Measurements from ENCODE around the gene ALCAM.

Gene ALCAM

GRCh38 chr3:105496343-105496742 is 129.6 kb downstream of the ALCAM start:
- no peak for TF ChIP-seq ZNF70 (CRISPR knock-in tag; IDR thresholded peaks at IDR 0.05)
- no peak for TF ChIP-seq ARNTL (CRISPR knock-in tag; IDR thresholded peaks at IDR 0.05; ENCODE audit: borderline replicate concordance, low read depth)
- no peak for ATAC-seq

- no peak for TF ChIP-seq CREB5 (CRISPR knock-in tag; IDR thresholded peaks at IDR 0.05; ENCODE audit: low read depth)
- no peak for TF ChIP-seq CSDC2 (CRISPR knock-in tag; IDR thresholded peaks at IDR 0.05)
- no peak for TF ChIP-seq OSR1 (CRISPR knock-in tag; IDR thresholded peaks at IDR 0.05)
- TF ChIP-seq ZNF70 (CRISPR knock-in tag; IDR thresholded peaks at IDR 0.05) = no peak
- TF ChIP-seq TCF4 (CRISPR knock-in tag; IDR thresholded peaks at IDR 0.05; ENCODE audit: borderline replicate concordance) = no peak
- no peak for TF ChIP-seq TOX (CRISPR knock-in tag; IDR thresholded peaks at IDR 0.05; ENCODE audit: borderline replicate concordance)
- no peak for TF ChIP-seq RARB (CRISPR knock-in tag; IDR thresholded peaks at IDR 0.05)
- no peak for TF ChIP-seq CSRNP3 (CRISPR knock-in tag; IDR thresholded peaks at IDR 0.05)
- no peak for TF ChIP-seq PPARA (CRISPR knock-in tag; IDR thresholded peaks at IDR 0.05; ENCODE audit: borderline replicate concordance)
- no peak for TF ChIP-seq TSHZ2 (CRISPR knock-in tag; IDR thresholded peaks at IDR 0.05)
- no peak for TF ChIP-seq ZNF565 (CRISPR knock-in tag; conservative IDR thresholded peaks at IDR 0.05; ENCODE audit: low read depth)
- TF ChIP-seq SNAI2 (CRISPR knock-in tag; IDR thresholded peaks at IDR 0.05) = no peak
- no peak for TF ChIP-seq ZNF8 (CRISPR knock-in tag; IDR thresholded peaks at IDR 0.05)
- TF ChIP-seq BACH2 (CRISPR knock-in tag; IDR thresholded peaks at IDR 0.05; ENCODE audit: borderline replicate concordance) = no peak
- no peak for ATAC-seq
Measured at GRCh38 chr3:105497386-105497785, 130.7 kb downstream of the ALCAM start.

- TF ChIP-seq GLIS3 (CRISPR knock-in tag; IDR thresholded peaks at IDR 0.05) = no peak
- no peak for TF ChIP-seq POU6F1 (CRISPR knock-in tag; IDR thresholded peaks at IDR 0.05; ENCODE audit: borderline replicate concordance, low read depth)
- no peak for TF ChIP-seq TCF4 (CRISPR knock-in tag; IDR thresholded peaks at IDR 0.05; ENCODE audit: borderline replicate concordance)
- TF ChIP-seq PPARA (CRISPR knock-in tag; IDR thresholded peaks at IDR 0.05; ENCODE audit: borderline replicate concordance) = no peak
- no peak for TF ChIP-seq OSR1 (CRISPR knock-in tag; IDR thresholded peaks at IDR 0.05)
- TF ChIP-seq ZC3H10 (CRISPR knock-in tag; IDR thresholded peaks at IDR 0.05) = no peak
- no peak for TF ChIP-seq ZNF565 (CRISPR knock-in tag; conservative IDR thresholded peaks at IDR 0.05; ENCODE audit: low read depth)
- TF ChIP-seq SNAI2 (CRISPR knock-in tag; IDR thresholded peaks at IDR 0.05) = no peak
- TF ChIP-seq TOX (CRISPR knock-in tag; IDR thresholded peaks at IDR 0.05; ENCODE audit: borderline replicate concordance) = no peak
- TF ChIP-seq ZFP3 (CRISPR knock-in tag; IDR thresholded peaks at IDR 0.05) = no peak
- no peak for TF ChIP-seq ZNF70 (CRISPR knock-in tag; IDR thresholded peaks at IDR 0.05)
- no peak for TF ChIP-seq RARB (CRISPR knock-in tag; IDR thresholded peaks at IDR 0.05)
- TF ChIP-seq BACH2 (CRISPR knock-in tag; IDR thresholded peaks at IDR 0.05; ENCODE audit: borderline replicate concordance) = no peak
- no peak for ATAC-seq
Measured at GRCh38 chr3:105499961-105500360, 133.3 kb downstream of the ALCAM start.

- TF ChIP-seq CSRNP3 (CRISPR knock-in tag; IDR thresholded peaks at IDR 0.05) (no peak), TCF4 (CRISPR knock-in tag; IDR thresholded peaks at IDR 0.05; ENCODE audit: borderline replicate concordance) (no peak), ISL1 (CRISPR knock-in tag; IDR thresholded peaks at IDR 0.05) (no peak), TSHZ2 (CRISPR knock-in tag; IDR thresholded peaks at IDR 0.05) (no peak), ZC3H10 (CRISPR knock-in tag; IDR thresholded peaks at IDR 0.05) (no peak)
- ATAC-seq = no peak
Measured at GRCh38 chr3:105502333-105502732, 135.6 kb downstream of the ALCAM start.

Measured in SK-N-SH treated with all-trans-retinoic acid at 6 μM for 48 hours (cell line).